ENCODE results near the gene ABCG4.
A peak's percentile ranks its signal among the peaks of the same experiment; 100 is the strongest.

The ABCG4 gene

GRCh38 chr11:119158467-119158866 is 9.6 kb downstream of the ABCG4 start:
- TF ChIP-seq CTCF (IDR thresholded peaks at IDR 0.05): no peak

- TF ChIP-seq CTCF (IDR thresholded peaks at IDR 0.05): no peak
Observed at GRCh38 chr11:119160151-119160550, 11.3 kb downstream of the ABCG4 start.

- TF ChIP-seq CTCF (IDR thresholded peaks at IDR 0.05): no peak
Observed at GRCh38 chr11:119161871-119162270, 13.0 kb downstream of the ABCG4 start.

- no peak for TF ChIP-seq CTCF (IDR thresholded peaks at IDR 0.05)
Observed at GRCh38 chr11:119166368-119167076, 17.7 kb downstream of the ABCG4 start.

GRCh38 chr11:119167933-119168332 is 19.1 kb downstream of the ABCG4 start:
- no peak for TF ChIP-seq CTCF (IDR thresholded peaks at IDR 0.05)

GRCh38 chr11:119168471-119169281 is 19.8 kb downstream of the ABCG4 start, which contains the start of gene NLRX1:
TSS of gene NLRX1 (plus strand) at chr11:119168725. CDS start at chr11:119171404, 2,679 bp downstream.
- TF ChIP-seq CTCF (IDR thresholded peaks at IDR 0.05): peak; percentile 91

- TF ChIP-seq CTCF (IDR thresholded peaks at IDR 0.05): no peak
Observed at GRCh38 chr11:119169282-119169719, 20.4 kb downstream of the ABCG4 start.
